HTR-8/SVneo (cell line): ENCODE data around the gene HIP1.
"Not testable (repeated sequence)": the region's sequence is repeated elsewhere in the genome, so short reads cannot be mapped to it uniquely, and the experiment has no call there.

Source experiments
- DNase-seq: peaks from one replicate; pipeline ENCODE4 v3.0.0; 2011; ENCODE audit warnings: low spot score, mixed read lengths; ENCODE audit not compliant: insufficient read length
- FAIRE-seq: peaks from 2 replicates; lab custom pipeline; 2011; peaks lifted over from hg19 to GRCh38; lab: Jason Lieb, UNC

The HIP1 gene

GRCh38 chr7:75688200-75689136, 50.3 kb downstream of the HIP1 start:
- FAIRE-seq = no peak
- no peak for DNase-seq

GRCh38 chr7:75687246-75688088, 51.3 kb downstream of the HIP1 start:
- DNase-seq (no peak), FAIRE-seq (no peak)

GRCh38 chr7:75686551-75686950, 52.2 kb downstream of the HIP1 start:
- DNase-seq = no peak
- FAIRE-seq = no peak

- not testable (repeated sequence) for FAIRE-seq, DNase-seq
These were observed 56.7 kb downstream of the HIP1 start for GRCh38 chr7:75682052-75682451.

DNA sequence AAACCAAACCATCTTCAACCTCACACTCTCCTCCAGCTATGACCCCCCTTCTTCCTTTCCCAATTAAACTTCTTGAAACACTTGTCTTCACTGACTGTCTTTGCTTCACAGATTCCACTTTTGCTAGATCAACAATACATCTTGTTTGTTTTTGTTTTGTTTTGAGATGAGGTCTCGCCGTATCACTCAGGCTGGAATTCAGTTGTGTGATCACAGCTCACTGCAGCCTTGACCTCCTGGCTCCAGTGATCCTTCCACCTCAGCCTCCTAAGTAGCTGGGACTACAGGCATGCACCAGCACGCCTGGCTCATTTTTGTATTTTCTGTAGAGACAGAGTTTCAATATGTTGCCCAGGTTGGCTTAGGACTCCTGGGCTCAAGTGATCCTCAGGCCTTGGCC, 59.7 kb downstream of the HIP1 start:
- DNase-seq (no peak), FAIRE-seq (no peak)

DNA sequence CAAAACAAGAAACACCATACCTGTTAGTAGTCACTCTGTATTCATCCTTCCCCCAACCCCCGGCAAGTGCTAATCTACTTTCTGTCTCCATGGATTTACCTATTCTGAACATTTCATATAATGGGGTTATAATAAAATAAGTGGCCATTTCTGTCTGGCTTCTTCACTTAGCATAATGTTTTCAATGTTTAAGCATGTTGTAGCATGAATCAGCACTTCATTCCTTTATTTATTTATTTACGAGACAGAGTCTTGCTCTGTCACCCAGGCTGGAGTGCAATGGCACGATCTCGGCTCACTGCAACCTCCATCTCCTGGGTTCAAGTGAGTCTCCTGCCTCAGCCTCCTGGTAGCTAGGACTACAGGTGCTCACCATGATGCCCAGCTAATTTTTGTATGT, 69.2 kb downstream of the HIP1 start:
- FAIRE-seq = no peak

GRCh38 chr7:75667938-75668337, 70.8 kb downstream of the HIP1 start:
- FAIRE-seq (no peak), DNase-seq (no peak)

More for the DNA sequence above, 69.2 kb downstream of the HIP1 start:
- no peak for DNase-seq

DNA sequence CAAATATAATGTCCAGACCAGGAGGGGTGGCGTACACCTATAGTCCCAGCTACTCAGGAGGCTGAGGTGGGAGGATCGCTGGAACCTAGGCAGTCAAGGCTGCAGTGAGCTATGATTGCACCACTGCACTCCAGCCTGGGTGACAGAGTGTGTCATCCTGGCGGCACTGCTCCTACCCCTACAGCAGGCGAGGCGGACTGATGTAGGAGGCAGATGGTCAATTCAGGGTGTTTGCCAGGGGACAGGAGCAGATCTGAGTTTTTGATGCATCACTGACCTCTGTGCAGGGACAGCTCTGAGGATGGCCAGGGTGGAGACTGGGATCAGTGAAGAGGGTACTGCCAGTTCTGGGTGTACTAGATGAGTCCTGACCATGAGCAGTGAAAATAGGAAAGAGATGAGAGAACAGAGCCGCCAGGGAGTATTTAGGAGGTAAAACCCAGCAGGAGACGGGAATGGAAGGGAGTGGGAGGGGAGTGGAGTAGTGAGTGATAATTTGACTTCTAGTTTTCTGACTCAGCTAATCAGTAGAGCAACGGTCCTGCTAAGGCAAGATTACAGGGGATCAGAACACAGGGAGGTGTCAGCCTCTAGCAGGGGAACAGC, 75.3 kb downstream of the HIP1 start:
- FAIRE-seq = no peak
- no peak for DNase-seq

GRCh38 chr7:75662579-75663301, 76.0 kb downstream of the HIP1 start:
- FAIRE-seq (no peak), DNase-seq (no peak)

DNA sequence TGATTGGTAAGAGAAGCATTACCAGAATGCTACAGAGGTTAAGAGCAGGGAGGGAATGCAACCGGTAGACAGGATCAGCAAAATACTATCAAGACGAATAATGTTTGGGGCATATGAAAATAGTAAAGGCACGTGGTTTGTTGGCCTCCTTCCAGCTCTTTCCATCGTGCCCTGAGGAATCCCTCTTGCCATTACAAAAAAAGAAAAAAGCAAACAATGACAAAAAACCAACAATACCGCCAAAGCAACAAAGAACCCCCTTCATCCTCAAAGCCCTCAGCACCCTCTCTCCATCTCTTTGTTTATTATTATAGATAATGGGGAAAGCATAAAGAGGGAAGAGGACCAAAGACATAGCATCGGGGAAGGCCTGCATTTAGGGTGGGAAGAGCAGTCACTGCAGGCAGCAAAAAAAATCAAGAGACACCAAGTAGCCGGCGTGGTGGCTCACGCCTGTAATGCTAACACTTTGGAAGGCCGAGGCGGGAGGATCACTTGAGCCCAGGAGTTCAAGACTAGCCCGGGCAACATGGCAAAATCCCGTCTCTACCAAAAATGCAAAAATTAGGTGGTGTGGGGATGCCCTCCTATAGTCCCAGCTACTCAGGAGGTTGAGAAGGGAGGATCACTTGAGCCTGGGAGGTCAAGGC, 78.0 kb downstream of the HIP1 start:
- DNase-seq (no peak), FAIRE-seq (no peak)

- DNase-seq = no peak
- FAIRE-seq = no peak
These were observed 79.9 kb downstream of the HIP1 start for GRCh38 chr7:75658802-75659201.

DNA sequence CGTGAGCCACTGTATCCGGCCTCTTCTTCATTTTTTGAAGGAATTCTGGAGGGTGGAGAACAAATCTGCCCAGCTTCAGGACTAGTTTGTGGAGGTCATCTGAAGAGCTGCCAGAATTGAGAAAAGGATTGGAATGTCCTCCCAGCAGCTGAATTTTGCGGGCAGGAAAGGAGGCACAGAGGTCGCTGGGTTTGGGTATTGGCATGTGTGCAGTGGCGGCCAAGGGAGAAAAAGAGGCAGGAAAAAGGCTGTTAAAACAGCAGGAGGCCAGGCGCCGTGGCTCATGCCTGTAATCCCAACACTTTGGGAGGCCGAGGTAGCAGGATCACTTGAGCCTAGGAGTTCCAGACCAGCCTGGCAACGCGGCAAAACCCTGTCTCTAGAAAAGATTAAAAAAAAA, 80.4 kb downstream of the HIP1 start:
- DNase-seq (no peak), FAIRE-seq (no peak)

DNA sequence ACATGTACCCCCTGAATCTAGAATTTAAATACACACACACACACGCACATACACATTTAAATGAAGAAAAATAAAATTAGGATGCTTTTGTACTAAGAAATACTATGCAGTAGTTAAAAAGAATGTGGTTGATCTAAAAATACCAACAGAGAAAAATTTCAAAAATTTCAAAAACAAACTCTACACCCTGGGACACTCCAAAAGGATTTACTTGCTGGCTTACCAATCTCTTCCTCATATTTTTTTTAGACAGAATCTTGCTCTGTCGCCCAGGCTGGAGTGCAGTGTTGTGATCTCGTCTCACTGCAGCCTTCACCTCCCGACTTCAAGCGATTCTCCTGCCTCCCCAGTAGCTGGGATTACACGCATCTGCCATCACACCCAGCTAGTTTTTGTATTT, 80.9 kb downstream of the HIP1 start:
- FAIRE-seq (no peak), DNase-seq (no peak)

DNA sequence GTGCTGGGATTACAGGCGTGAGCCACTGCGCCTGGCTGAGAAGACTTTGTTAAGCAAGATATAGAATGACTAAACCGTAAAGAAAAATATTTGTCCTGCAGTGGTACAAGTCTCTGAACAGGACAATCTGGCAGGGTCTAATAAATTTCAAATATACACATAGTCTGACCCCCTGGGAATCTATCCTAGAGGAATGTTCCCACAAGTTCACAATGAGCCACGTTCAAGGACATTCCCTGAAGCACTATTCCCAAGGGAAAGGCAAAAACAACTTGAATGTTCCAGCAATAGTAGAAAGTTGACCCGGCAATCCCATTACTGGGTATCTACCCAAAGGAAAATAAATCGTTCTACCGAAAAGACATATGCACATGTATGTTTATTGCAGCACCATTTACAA, 82.0 kb downstream of the HIP1 start:
- no peak for FAIRE-seq
- no peak for DNase-seq

DNA sequence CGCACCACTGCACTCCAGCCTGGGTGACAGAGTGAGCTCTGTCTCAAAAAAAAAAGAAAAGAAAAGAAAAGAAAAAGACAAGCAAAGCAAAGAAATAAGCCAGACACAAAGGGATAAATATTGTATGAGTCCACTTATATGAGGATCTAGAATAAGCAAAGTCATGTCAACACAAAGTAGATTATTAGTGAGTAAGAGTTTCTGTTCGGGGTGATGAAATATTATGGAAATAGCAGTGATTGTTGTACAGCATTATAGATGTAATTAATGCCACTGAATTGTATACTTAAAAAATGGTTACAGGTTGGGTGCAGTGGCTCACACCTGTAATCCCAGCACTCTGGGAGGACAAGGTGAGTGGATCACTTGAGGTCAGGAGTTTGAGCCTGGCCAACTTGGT, 83.2 kb downstream of the HIP1 start:
- FAIRE-seq (no peak), DNase-seq (no peak)

- FAIRE-seq = no peak
- DNase-seq = no peak
These were observed 83.9 kb downstream of the HIP1 start for GRCh38 chr7:75654855-75655254.

DNA sequence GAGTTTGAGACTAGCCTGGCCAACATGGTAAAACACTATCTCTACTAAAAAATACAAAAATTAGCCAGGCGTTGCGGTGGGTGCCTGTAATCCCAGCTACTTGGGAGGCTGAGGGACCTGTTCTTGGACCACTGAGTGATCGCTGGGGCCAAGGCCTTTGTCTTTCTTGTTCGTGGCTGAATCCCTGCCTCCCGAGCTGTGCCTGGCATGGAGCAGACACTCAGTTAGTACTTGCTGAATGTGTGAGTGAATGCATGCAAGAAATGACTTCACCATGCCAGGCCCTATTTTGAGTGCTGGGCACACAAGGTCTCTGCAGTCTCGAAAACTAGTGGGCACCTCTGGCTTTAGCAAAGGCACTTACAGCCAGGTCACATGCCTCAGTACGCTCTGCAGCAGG, 85.1 kb downstream of the HIP1 start:
- no peak for FAIRE-seq
- no peak for DNase-seq

DNA sequence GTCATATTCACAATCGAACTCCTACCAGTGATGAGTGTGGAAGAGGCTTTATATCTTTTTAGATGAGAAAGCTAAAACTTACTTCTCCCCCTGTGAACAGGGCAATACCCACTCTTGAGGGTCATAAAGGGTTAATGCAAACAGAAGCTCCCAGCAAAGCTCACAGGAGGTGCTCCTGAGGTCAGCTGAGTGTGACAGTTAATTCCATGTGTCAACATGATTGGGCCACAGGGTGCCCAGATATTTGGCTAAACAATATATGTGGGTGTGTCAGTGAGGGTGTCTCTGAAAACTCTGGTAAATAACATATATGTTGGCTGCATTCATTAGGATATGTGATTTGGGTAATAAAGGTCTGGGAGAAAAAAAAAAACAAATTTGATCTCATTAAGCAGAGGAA, 86.0 kb downstream of the HIP1 start:
- DNase-seq (no peak), FAIRE-seq (no peak)

GRCh38 chr7:75650681-75651080, 88.1 kb downstream of the HIP1 start:
- no peak for FAIRE-seq
- no peak for DNase-seq

- no peak for FAIRE-seq
These were observed 88.7 kb downstream of the HIP1 start for GRCh38 chr7:75650062-75650461.

More at GRCh38 chr7:75650062-75650461, 88.7 kb downstream of the HIP1 start:
- DNase-seq = no peak
